NCI-H524 treated with DMSO at 0.1 percent for 48 hours (cell line): ENCODE results near the gene MC1R.
"Not testable (repeated sequence)": the region's sequence is repeated elsewhere in the genome, so short reads cannot be mapped to it uniquely, and the experiment has no call there.

ENCODE experiments used
- DNase-seq: peaks from one replicate; lab custom pipeline; 2025; lab: John Stamatoyannopoulos, UW

The MC1R gene

DNA sequence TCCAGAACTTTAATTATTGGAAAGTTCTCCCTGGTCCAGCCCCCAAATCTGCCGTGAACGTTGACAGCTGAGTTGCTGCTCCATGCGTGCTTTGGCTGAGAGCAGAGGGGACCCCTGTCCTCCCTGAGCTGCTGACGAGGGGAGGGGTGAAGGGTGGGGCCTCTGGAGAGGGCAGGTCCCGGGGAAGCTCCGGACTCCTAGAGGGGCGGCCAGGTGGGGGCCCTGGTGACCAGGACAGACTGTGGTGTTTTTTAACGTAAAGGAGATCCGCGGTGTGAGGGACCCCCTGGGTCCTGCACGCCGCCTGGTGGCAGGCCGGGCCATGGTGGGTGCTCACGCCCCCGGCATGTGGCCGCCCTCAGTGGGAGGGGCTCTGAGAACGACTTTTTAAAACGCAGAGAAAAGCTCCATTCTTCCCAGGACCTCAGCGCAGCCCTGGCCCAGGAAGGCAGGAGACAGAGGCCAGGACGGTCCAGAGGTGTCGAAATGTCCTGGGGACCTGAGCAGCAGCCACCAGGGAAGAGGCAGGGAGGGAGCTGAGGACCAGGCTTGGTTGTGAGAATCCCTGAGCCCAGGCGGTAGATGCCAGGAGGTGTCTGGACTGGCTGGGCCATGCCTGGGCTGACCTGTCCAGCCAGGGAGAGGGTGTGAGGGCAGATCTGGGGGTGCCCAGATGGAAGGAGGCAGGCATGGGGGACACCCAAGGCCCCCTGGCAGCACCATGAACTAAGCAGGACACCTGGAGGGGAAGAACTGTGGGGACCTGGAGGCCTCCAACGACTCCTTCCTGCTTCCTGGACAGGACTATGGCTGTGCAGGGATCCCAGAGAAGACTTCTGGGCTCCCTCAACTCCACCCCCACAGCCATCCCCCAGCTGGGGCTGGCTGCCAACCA is at the start of gene MC1R:
TSS of gene MC1R (plus strand) at position 410 of the 895 bp plus-strand sequence. CDS start at position 807, 397 bp downstream.
- DNase-seq, result no peak

DNA sequence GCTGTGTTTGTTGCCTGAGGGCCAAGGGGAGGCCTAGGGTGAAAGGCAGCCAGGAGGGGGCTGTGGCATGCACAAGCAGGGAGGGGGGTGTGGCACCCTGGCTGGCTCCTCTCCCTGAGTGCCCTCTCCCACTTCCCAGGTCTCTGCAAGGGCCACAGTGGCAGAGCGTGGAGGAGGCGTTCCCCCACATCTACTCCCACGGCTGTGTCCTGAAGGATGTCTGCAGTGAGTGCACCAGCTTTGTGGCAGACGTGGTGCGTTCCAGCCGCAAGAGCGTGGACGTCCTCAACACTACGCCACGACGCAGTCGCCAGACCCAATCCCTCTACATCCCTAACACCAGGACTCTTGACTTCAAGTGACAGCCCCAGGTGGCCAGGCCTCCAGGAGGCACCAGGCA is 48.8 kb upstream of the MC1R start:
- DNase-seq, result no peak

DNA sequence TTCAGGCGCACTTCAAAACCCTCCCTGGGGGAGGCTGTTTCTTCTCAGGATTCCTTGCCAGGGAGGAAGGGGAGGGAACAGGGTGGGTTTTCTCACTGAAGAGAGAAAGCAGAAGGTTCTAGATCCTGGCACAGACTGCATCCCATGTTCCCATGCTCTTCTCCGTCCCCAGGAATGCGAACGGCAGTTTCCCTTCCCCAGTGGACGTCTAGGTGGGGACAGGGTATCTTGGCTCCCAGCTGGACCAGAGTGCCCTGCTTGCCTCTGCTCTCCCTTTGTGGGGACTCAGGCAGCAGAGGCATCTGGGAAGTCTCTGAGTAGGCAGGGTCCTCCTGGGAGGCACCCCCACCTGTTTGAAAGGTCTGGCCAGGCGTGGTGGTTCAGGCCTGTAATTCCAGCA is 48.2 kb upstream of the MC1R start:
- DNase-seq, result no peak

DNA sequence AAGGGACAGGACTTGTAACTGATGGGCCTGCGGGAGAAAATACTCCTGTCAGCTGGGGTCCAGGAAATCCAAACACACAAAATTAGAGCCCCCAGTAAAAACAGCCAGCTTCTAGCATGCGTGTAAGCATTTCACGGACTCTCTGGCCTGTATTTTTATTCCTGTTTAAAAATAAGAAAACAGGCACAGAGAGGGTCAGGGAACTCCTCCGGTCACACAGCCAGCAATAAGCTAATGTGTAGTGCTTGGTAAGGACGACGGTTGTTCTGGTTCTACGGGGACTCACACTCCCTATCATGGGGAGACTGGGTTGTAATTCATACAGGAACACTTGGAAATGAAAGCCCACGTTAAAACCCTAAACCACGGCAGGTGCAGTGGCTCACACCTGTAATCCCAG is 46.8 kb upstream of the MC1R start:
- no peak for DNase-seq

DNA sequence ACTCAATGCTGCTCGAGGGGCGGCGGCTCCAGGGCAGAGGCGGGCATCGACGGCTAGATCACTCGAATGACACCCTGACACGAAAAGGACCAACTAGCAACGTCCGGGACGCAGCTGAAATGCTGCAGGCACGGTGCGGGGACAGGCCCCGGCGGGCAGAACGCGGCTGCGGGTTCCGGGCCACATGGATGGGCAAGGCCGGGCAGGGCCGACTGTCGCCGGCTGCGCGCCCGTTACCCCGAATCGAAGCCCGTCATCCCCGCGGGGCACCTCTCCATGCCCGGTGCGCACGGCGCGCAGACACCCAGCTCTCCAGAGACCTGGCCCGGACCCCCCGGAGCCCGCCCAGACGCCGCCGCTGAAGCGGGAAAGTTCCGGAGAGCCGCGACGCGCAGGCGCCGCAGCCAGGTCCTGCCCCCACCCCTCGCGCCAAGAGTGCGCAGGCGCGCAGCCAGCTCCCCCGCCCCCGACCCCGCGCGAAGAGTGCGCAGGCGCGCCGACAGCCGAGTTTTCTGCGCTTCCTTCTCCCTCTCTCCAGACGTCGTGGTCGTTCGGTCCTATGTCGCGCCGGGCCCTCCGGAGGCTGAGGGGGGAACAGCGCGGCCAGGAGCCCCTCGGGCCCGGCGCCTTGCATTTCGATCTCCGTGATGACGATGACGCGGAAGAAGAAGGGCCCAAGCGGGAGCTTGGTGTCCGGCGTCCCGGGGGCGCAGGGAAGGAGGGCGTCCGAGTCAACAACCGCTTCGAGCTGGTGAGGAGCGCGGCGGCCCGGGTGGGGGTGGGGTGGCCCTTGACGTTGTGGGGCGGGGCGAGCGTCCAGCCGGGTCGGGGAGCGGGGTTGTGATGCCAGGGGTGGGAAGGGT is 45.3 kb upstream of the MC1R start, which contains the start of gene TCF25:
TSS of gene TCF25 (plus strand) at position 484 of the 863 bp plus-strand sequence. CDS start at position 560, 76 bp downstream.
- peak; percentile 54 for DNase-seq

DNA sequence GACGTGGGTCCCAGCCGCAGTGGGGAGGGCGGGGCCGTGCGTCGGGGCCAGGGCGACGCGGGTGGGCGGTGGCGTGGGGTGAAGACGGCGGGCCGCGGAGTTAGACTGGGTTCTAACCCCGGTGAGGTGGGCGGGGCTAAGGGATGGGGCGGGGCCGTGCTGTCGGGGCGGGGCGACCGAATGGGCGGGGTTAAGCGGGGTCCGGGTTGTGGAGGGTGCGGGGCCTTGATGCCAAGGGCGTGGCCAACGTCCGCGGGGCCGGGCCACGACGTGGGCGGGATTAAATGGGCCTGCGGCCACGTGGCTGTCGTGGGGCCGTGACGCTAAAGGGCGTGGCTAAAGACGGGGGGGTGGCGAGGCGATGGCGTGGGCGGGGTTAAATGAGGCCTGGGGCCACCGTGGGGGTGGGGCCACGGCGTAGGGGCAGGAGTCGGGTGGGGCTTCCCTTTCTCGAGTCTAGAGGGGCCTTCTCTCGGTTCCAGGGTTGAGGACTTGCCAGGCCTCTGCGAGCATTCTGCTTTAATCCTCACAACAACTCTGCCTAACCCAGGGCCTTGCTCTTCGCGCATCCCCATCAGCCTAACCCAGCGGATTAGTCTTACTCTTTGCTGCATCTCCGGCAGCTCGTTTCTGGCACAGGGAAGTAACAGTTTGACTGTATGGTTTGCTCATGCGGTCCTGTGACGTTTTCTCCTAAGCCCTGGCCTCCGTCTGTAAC is 44.5 kb upstream of the MC1R start:
- peak; percentile 5 for DNase-seq

DNA sequence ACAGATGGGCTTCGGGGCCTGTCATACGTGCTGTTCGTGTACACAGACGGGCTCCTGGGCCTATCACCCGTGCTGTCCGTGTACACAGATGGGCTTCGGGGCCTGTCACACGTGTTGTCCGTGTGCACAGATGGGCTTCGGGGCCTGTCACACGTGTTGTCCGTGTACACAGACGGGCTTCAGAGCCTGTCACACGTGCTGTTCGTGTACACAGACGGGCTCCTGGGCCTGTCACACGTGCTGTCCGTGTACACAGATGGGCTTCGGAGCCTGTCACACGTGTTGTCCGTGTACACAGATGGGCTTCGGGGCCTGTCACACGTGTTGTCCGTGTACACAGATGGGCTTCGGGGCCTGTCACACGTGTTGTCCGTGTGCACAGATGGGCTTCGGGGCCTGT is 39.5 kb upstream of the MC1R start:
- DNase-seq, result not testable (repeated sequence)

DNA sequence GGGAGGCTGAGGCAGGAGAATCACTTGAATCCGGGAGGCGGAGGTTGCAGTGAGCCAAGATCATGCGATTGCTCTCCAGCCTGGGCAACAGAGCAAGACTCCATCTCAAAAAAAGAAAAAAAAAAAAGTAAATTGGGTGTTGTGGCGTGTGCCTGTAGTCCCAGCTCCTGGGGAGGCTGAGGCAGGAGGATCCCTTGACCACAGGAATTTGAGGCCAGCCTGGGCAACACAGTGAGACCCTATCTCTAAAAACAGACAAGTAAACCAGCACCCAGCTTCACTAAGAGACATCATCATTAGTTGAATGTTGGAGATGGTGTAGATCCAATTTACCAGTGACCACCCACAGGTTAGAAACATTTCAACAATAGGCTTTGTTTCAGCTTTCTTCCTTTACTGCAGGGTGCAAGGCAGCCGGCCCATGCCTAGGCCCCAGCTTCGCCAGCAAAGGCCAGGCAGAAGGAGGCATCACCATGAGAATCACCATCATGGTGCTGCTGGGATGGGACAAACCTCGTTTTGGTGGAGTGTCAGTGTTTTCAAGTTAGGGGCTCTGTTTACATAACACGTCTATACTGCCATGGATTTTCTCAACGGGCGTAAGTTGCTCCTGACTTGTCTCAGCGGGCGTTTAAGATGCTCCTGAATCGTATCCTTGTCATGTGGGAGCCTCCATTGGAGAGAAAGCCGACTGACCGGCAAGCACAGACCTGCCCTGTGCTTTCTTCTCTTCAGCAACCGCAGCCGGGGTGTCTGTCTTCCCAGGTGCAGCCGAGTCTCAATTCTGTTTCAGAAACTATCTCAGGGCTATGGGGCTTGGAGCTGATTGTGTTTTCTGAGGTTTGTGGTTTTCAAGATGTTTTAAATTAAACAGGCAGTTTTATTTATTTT is 37.9 kb upstream of the MC1R start:
- DNase-seq, result no peak

DNA sequence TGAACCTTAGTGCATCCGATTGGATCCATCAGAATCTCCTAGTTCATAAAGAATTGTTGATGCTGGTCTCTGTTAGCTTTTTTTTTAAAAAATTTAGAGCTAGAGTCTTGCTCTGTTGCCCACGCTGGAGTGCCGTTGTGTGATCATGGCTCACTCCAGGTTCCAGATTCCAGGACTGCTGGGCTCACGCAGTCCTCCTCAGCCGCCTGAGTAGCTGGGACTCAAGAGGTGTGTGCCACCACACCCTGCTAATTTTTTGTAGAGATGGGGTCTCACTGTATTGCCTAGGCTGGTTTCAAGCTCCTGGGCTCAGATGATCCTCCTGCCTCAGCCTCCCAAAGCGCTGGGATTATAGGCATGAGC is 37.3 kb upstream of the MC1R start:
- DNase-seq, result no peak

DNA sequence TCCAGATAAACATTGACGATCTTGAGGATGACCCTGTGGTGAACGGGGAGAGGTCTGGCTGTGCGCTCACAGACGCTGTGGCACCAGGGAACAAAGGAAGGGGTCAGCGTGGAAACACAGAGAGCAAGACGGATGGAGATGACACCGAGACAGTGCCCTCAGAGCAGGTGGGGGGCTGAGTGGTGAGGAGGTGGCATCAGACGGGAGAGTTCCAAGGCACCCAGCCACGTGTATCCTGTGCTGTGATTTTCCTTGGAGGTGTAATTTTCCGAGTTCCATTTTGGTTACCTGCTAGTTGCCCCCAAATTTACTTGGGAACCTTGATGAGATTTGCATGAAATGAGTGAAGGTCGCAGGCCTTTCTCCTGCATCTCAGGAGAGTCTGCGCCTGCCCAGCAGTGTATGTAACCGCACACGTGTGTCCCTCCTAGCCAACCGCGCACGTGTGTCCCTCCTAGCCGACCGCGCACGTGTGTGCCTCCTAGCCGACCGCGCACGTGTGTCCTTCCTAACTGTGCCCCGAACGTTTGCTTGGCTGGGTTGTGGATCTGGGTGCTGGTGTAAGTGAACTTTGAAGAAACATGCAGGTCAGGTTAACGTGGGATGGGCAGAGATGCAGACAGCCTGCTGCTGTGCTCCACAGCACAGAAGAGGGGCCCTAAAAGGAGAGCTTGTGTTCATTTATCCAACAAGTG is 35.2 kb upstream of the MC1R start:
- DNase-seq, result no peak

DNA sequence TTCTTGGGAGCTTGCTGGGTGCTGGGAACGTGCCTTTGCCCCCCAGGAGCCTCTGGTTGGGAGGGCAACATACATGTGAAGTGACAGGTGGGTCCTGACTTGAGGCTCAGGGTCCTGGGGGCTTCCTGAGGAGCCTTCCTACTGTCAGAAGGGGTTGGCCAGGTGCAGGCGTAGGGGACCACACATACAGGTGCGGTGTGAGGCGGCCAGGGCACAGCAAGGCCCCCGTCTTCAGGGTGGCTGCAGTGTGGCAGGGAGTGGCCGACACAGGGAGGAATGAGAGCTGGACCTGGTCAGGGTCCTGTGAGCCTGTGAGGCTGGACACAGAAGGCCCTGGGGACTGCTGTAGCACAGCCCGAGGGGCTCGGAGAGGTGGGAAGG is 34.6 kb upstream of the MC1R start:
- no peak for DNase-seq

DNA sequence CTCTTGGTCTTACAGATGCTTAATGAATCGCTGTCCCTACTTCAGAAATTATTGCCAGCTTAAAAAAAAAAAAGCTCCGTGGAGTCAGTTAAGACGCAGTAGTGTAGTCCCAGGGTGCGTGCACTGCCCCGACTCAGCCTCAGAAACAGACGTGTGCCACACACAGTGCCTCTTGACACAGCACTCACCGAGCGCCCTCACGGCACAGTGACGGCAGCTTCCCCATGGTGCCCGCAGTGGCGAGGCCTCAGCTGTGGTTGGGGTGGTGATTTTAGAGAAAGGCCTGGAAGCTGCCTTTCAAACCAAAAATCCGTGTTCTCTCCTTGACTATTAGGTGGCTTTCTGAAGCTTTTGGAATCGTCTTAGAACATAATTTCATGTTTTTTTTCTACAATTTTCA is 31.4 kb upstream of the MC1R start:
- no peak for DNase-seq

DNA sequence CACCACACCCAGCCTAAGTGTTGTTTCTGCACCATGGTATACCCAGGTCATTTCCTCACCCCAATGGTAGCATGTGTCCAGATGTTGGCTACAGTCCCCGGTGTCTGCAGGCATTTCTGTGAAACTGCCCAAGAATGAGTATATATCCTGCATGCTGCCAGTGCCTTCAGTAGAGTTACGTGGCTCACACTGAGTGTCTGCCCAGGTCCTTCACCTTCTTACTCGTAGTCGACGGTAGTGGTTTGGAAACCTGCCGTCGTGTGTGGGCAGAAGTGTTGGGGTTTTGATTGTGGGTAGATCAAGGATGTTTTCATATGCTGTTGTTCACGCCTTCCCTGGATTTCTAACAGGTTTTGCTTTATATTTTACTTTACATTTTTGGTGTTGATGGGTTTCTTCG is 28.5 kb upstream of the MC1R start:
- DNase-seq, result no peak

DNA sequence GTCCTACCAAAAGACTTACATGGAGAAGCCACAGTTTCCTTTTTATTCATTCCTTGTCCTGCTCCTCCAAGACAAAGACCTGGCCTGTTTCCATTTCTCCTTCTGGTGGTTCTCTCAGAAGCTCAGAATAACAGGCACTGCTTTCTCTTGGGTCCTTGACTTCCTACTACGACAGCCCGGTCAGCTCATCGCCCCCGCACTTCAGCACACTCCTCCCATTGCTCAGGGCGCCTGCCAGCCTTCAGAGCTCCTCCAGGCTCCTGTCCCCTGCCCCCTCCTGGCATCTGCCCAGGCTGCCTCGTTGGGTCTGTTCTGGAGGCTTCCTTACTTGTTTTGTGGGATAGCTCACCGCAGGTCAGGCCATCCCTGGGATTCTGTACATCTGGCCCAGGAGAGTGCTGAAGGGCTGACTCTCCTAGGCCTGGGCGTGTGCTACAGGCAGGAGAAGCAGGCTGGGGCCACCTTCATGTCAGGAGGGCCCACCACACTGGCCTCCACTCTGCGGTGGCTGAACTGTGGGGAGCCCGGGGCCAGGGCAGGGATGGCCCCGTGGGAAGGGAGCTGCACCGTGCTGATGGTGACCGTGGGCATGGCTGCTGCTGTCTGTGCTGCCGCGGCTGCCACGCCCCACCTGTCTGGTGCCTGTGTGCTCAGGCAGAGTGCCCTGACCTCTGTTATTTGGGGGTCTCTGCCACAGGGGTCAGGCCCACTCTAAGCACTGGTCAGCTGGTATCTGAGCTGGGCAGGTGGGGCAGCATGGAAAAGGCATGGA is 27.6 kb upstream of the MC1R start:
- no peak for DNase-seq

DNA sequence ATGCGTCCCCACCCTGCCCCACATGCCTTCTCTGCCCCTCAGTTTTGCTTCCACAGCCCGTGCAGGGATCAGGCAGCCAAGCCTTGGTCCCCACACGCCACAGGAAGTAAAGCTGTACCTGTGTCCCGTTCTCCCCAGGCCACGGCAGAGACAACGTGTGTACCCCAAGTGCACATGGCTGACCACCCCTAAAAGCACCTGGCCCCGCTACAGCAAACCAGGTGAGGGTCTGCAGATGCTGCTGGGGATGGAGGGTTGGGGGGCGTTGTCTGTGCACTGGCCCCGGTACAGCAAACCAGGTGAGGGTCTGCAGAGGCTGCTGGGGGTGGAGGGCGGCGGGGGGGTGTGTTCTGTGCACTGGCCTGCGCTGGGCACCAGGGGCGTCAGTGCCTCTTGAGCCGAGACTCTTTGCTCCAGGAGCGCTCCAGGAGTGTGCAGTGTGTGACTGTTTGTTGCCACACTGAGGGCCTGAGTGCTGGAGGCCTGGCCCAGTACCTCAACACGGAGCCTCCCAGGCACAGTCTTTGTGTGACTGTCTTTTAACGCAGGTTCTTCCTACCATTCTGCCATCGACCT is 26.5 kb upstream of the MC1R start:
- no peak for DNase-seq

DNA sequence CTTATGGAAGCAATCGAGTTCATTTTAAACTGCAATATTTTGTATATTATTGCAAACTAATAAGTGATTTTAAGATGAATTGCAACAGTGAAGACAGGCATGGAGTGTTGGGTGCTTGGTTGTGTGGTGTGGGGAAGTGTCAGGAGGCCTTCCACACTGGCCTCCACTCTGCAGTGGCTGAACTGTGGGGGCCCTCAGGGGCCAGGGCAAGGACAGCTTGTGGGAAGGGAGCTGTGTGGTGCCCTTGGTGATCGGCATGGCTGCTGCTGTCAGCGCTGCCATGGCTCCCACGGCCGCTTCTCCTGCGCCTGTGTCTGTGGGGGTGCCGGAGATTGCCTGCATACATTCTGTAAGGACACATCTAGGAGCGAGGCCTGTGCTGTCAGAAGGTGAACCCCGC is 26.0 kb upstream of the MC1R start:
- no peak for DNase-seq

DNA sequence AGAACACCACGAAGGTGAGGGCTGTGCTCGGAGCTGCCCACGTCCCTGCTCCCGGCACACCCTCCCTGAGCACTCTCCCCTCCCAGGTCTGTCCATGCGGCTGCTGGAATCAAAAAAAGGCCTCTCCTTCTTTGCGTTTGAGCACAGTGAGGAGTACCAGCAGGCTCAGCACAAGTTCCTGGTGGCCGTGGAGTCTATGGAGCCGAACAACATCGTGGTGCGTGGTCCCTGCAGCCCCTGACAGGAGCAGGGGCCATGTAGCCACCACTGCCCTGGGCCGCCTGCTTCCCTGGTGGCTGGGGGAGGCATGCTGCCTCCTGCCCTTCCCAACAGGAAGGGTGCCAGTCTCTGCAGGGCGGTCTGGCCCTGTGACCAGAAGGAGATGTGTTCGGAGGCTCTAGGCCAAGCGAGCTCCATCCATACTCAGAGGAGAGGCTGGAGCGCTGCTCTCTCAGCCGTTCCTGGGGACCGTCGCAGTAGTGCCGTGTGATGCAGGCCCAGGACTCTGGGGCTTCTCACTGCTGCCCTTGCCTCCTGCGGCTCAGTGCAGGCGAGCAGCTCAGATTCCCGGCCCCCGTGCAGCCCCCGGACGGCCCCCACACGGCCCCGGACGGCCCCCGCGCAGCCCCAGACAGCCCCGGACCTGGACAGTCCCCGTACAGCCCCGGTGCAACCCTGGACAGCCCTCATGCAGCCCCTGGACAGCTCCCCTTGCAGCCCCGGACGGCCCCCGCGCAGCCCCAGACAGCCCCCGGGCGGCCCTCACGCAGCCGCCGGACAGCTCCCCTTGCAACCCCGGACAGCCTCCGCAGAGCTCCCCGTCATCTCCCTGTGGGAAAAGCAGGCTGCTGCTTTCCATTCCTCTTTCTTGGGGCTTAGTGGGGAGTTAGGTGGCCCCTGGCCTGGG is 24.8 kb upstream of the MC1R start:
- no peak for DNase-seq

DNA sequence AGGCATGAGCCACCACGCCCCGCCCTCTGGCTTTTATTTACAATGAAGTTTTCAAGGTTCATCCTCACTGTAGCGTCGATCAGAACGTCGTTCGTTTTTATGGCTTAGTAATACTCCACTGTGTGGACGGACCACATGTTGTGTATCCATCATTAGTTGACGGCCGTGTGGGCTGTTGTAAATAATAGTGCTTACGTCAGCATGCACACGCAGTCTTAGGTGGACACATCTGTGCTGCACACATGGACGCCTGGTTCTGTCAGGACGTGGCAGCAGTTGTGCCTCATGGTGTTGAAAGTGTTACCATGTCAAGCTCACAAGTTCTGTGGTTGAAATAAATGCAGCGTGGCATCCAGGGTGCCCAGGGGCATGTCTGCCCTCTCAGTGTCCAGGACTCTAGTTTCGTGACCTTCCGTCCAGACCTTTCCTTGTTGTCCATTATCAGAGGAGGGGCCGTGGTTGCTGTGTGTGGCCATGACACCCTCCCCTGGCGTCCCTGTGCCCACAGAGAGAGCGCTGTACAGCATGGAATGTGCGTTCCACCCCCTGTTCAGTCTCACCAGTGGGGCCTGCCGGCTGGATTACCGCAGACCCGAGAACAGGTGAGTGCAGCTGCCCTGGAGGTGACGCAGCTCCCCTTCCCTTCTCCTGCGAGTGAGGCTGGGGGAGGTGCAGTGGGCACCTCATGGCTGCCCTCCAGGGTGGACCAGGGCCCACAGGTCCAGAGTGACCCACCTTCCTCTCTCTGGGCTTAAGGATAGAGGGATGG is 23.0 kb upstream of the MC1R start:
- no peak for DNase-seq
